Loucy (cell line): ENCODE data around the gene ADAMTSL4.

ENCODE experiments used
- H2AFZ ChIP-seq: fragments of 200-600 bp; sonication (generic); 2 replicates; pipeline ENCODE4 v1.6.0; 2016; ENCODE audit warnings: antibody characterized with exemption, mild to moderate bottlenecking, low read length, moderate library complexity
- H3F3A ChIP-seq: fragments of 200-600 bp; 2 replicates; pipeline ENCODE4 v1.6.0; 2016; ENCODE audit warnings: antibody characterized with exemption, low read depth, mild to moderate bottlenecking
- H3K27me3 ChIP-seq: fragments of 200-600 bp; sonication (generic); 2 replicates; pipeline ENCODE4 v1.6.1; 2014; ENCODE audit warnings: low read length, mild to moderate bottlenecking; ENCODE audit not compliant: insufficient read depth, poor library complexity, severe bottlenecking
- H3K36me3 ChIP-seq: fragments of 200-600 bp; sonication (generic); 2 replicates; pipeline ENCODE4 v1.6.1; 2016; ENCODE audit warnings: low read length; ENCODE audit not compliant: insufficient read depth
- H3K4me1 ChIP-seq: fragments of 200-600 bp; sonication (generic); 2 replicates; pipeline ENCODE4 v1.5.1; 2014; ENCODE audit warnings: low read length, mild to moderate bottlenecking; ENCODE audit not compliant: insufficient read depth, poor library complexity, severe bottlenecking
- H3K4me2 ChIP-seq: fragments of 200-600 bp; sonication (generic); 2 replicates; pipeline ENCODE4 v1.6.0; 2014; ENCODE audit warnings: antibody characterized with exemption, low read length, low read depth, mild to moderate bottlenecking; ENCODE audit not compliant: poor library complexity, severe bottlenecking
- H3K4me3 ChIP-seq: fragments of 200-600 bp; sonication (generic); 2 replicates; pipeline ENCODE4 v1.5.1; 2014; ENCODE audit warnings: low read length, mild to moderate bottlenecking, mixed read lengths; ENCODE audit not compliant: poor library complexity, severe bottlenecking
- H3K79me2 ChIP-seq: fragments of 200-600 bp; sonication (generic); 2 replicates; pipeline ENCODE4 v1.6.1; 2014; ENCODE audit warnings: low read length; ENCODE audit not compliant: insufficient read depth
- H3K9ac ChIP-seq: fragments of 200-600 bp; sonication (generic); 2 replicates; pipeline ENCODE4 v1.6.0; 2014; ENCODE audit warnings: mild to moderate bottlenecking, low read depth, low read length, moderate library complexity; ENCODE audit not compliant: poor library complexity, severe bottlenecking
- H3K9me2 ChIP-seq: fragments of 200-600 bp; sonication (generic); replicated peaks from 2 replicates; pipeline ENCODE4 v1.6.1; 2016; ENCODE audit warnings: low read depth, low read length, mixed read lengths
- H3K9me3 ChIP-seq: fragments of 200-600 bp; sonication (generic); 2 replicates; pipeline ENCODE4 v1.6.1; 2014; ENCODE audit warnings: mild to moderate bottlenecking, antibody characterized with exemption, low read length, low read depth; ENCODE audit not compliant: insufficient read depth
- H4K20me1 ChIP-seq: fragments of 200-600 bp; sonication (generic); 2 replicates; pipeline ENCODE4 v1.6.0; 2014; ENCODE audit warnings: antibody characterized with exemption, low read length, mild to moderate bottlenecking; ENCODE audit not compliant: insufficient read depth, poor library complexity, severe bottlenecking
- CTCF ChIP-seq: fragments of 200-600 bp; sonication (generic); conservative IDR thresholded peaks from 2 replicates; pipeline ENCODE4 v1.5.1; 2014; ENCODE audit warnings: mild to moderate bottlenecking, antibody characterized with exemption, low read length
- EZH2phosphoT487 ChIP-seq: fragments of 200-600 bp; IDR thresholded peaks from 2 replicates; pipeline ENCODE4 v1.6.1; 2018; ENCODE audit warnings: antibody characterized with exemption, mild to moderate bottlenecking, moderate library complexity, borderline replicate concordance

The ADAMTSL4 gene

GRCh38 chr1:150545486-150546032, 3.6 kb upstream of the ADAMTSL4 start:
- no peak for TF ChIP-seq CTCF
- TF ChIP-seq EZH2phosphoT487, result no peak

GRCh38 chr1:150546294-150546937, 2.8 kb upstream of the ADAMTSL4 start:
- Histone ChIP-seq H3K36me3 (no peaks in the 10 kb centered on the region), H3K79me2 (no peaks in the 10 kb centered on the region), H3K27me3 (no peaks in the 10 kb centered on the region), H3F3A (no peaks in the 10 kb centered on the region), H3K9me2 (no peaks in the 10 kb centered on the region), H3K9me3 (no peaks in the 10 kb centered on the region), H2AFZ (no peak overlapping the region), H3K9ac (no peak overlapping the region), H3K4me3 (no peak overlapping the region), H3K4me2 (no peak overlapping the region), H4K20me1 (no peaks in the 10 kb centered on the region), H3K4me1 (no peaks in the 10 kb centered on the region)
- TF ChIP-seq CTCF (no peak), EZH2phosphoT487 (no peak)

More at GRCh38 chr1:150545486-150546032, 3.6 kb upstream of the ADAMTSL4 start:
- Histone ChIP-seq H3K9me2 (no peaks in the 10 kb centered on the region), H3K79me2 (no peaks in the 10 kb centered on the region), H3K4me3 (no peak overlapping the region), H3K9ac (no peak overlapping the region), H3K4me2 (no peak overlapping the region), H3K36me3 (no peaks in the 10 kb centered on the region), H3K9me3 (no peaks in the 10 kb centered on the region), H3F3A (no peaks in the 10 kb centered on the region), H4K20me1 (no peaks in the 10 kb centered on the region), H3K27me3 (no peaks in the 10 kb centered on the region), H3K4me1 (no peaks in the 10 kb centered on the region), H2AFZ (no peak overlapping the region)

- no peaks in the 10 kb centered on the region for H3K4me1 ChIP-seq
- H3K79me2 ChIP-seq, result no peaks in the 10 kb centered on the region
- H3K27me3 ChIP-seq, result no peaks in the 10 kb centered on the region
- peak overlapping the region; percentile 30 for H3K4me2 ChIP-seq
- TF ChIP-seq EZH2phosphoT487 (no peak), CTCF (no peak)
- H4K20me1 ChIP-seq, result no peaks in the 10 kb centered on the region
- no peaks in the 10 kb centered on the region for H3K9me2 ChIP-seq
- H3K4me3 ChIP-seq, result peak overlapping the region; percentile 29
- no peak overlapping the region for H2AFZ ChIP-seq
- H3K36me3 ChIP-seq, result no peaks in the 10 kb centered on the region
- H3K9me3 ChIP-seq, result no peaks in the 10 kb centered on the region
- H3K9ac ChIP-seq, result no peak overlapping the region
- H3F3A ChIP-seq, result no peaks in the 10 kb centered on the region
Measured at GRCh38 chr1:150548324-150548631, 930 bp upstream of the ADAMTSL4 start.
